Right lobe of liver (tissue), 4 donors: ENCODE data around the gene ZNF777.

Experiments used
- POLR2A ChIP-seq: fragments of 450-650 bp; IDR thresholded peaks from one replicate; pipeline ENCODE4 v1.6.1; 2017; ENCODE audit warnings: antibody characterized with exemption, mild to moderate bottlenecking
- TF ChIP-seq, protein P1 (sequence below), 4 donors: fragments of 200-600 bp in 3 of 4; fragments of 450-650 bp in 1 of 4; IDR thresholded peaks; one replicate each; pipeline versions ENCODE4 v1.5.1 to v1.8.0; 2016 to 2022; ENCODE audit warnings: antibody characterized with exemption in 4 of 4, mild to moderate bottlenecking in 2 of 4
- donor health status: DM: no; HTN: no; CAD: no.
- donor health status: DM: no; HTN: no; CAD: no.
- donor health status: DM: no; HTN: yes; CAD: no.

DNA sequence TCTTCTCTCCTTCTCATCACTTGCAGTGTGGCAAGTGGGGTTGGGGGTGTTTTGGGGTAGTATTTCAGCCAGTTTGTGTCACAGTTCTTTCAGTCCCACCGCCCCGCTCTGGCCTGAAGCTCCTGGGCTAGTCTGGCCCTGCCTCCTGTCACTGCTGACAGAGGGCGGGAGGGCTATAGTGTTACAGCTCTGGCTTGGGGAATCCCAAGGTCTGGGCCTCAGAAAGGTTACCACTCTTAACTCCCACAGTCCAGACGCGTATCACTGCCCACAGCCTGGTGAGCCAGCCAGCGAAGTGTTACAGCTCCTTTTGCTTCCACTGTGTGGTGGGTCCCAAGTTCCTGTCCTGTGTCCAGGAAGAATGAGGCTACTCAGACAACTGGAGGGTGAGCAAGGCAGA is 56.0 kb downstream of the ZNF777 start:
- TF ChIP-seq, protein P1, sequence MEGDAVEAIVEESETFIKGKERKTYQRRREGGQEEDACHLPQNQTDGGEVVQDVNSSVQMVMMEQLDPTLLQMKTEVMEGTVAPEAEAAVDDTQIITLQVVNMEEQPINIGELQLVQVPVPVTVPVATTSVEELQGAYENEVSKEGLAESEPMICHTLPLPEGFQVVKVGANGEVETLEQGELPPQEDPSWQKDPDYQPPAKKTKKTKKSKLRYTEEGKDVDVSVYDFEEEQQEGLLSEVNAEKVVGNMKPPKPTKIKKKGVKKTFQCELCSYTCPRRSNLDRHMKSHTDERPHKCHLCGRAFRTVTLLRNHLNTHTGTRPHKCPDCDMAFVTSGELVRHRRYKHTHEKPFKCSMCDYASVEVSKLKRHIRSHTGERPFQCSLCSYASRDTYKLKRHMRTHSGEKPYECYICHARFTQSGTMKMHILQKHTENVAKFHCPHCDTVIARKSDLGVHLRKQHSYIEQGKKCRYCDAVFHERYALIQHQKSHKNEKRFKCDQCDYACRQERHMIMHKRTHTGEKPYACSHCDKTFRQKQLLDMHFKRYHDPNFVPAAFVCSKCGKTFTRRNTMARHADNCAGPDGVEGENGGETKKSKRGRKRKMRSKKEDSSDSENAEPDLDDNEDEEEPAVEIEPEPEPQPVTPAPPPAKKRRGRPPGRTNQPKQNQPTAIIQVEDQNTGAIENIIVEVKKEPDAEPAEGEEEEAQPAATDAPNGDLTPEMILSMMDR (IDR thresholded peaks at IDR 0.05), result no peak
- no peak for TF ChIP-seq POLR2A
